GM19240 (cell line): ENCODE results near the gene CASKIN2.

Experiments
- DNase-seq: peaks from one replicate; pipeline ENCODE4 v3.0.0; 2011; ENCODE audit warnings: low spot score; ENCODE audit not compliant: insufficient read length

CASKIN2 gene, protein sequence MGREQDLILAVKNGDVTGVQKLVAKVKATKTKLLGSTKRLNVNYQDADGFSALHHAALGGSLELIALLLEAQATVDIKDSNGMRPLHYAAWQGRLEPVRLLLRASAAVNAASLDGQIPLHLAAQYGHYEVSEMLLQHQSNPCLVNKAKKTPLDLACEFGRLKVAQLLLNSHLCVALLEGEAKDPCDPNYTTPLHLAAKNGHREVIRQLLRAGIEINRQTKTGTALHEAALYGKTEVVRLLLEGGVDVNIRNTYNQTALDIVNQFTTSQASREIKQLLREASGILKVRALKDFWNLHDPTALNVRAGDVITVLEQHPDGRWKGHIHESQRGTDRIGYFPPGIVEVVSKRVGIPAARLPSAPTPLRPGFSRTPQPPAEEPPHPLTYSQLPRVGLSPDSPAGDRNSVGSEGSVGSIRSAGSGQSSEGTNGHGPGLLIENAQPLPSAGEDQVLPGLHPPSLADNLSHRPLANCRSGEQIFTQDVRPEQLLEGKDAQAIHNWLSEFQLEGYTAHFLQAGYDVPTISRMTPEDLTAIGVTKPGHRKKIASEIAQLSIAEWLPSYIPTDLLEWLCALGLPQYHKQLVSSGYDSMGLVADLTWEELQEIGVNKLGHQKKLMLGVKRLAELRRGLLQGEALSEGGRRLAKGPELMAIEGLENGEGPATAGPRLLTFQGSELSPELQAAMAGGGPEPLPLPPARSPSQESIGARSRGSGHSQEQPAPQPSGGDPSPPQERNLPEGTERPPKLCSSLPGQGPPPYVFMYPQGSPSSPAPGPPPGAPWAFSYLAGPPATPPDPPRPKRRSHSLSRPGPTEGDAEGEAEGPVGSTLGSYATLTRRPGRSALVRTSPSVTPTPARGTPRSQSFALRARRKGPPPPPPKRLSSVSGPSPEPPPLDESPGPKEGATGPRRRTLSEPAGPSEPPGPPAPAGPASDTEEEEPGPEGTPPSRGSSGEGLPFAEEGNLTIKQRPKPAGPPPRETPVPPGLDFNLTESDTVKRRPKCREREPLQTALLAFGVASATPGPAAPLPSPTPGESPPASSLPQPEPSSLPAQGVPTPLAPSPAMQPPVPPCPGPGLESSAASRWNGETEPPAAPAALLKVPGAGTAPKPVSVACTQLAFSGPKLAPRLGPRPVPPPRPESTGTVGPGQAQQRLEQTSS (N-terminal part only)

DNA sequence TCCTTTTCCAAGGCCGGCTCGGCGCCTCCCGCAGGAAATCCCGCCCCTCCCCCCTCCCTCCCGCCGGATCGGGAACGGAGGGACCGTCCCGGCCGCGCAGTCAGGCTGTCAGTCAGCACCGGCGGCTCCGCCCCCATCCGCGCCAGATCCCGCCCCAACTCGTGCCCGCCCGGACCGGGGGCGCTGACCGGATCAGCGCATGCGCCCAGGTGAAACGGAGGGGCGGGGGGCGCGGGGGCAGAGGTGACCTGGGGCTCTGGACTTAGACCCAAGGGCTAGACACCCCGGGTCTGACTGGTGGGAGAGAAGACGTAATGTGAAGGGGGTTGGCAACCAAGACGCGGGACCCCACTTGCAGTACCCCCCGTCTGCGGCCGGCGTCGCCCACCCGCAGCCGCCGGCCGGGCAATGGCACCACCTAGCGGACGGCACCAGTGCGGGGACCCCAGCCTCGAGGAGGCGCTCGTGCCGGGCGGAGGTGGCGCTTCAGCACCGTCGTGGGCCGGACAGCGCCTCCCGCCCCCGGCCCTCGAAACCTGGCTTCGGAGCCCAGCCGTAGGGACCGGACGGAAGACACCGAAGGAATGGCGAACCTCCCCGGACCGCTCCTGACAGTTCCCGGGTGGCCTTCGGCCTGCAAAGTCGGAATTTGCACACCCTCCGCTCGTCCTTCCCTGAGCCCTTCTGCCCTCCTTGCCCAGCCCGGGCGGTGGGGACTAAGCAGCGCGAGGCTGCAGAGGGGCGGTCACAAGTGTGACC, at the start of gene CASKIN2:
CASKIN2 (minus strand) TSS at position 42 of the 759 bp plus-strand sequence. CDS start 1,733 bp downstream, outside the sequence.
- peak; percentile 94 for DNase-seq

DNA sequence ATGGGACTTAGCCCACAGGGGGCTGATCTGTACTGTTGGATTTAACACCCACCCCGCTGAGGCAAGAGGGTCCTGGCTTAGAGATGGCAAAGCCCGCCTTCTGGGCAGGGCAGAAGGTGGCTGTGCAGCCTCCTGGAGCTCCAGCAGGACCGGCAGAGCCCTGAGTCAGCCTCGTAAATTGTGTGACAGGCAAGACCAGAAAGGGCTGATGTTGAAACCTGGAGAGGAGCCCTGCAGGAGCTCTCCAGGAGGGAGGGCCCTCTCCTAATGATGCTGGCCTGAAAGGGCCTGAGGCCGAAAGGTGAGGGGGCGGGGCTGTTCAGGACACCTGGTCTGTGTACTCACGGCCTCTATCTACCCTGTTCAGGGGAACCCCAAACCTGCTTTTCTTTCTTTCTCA, 49.7 kb upstream of the CASKIN2 start:
- no peak for DNase-seq

DNA sequence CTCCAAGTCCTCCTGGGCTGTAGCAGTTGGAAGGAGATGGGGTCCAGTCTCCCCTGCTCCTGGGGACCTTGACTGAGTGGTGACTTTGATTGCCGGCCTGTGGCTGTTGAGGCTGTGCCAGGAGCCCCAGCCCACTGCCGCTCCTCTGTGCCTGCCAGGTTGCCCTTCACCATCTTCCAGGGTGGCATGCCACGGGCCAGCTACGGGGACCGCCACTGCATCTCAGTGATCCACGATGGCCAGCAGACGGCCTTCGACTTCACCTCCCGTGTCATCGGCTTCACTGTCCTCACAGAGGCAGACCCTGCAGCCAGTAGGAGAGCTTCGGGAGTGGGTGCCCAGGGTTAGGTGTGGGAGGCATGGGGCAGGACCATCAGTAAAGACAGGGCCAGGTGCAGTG, 48.9 kb upstream of the CASKIN2 start:
- no peak for DNase-seq

DNA sequence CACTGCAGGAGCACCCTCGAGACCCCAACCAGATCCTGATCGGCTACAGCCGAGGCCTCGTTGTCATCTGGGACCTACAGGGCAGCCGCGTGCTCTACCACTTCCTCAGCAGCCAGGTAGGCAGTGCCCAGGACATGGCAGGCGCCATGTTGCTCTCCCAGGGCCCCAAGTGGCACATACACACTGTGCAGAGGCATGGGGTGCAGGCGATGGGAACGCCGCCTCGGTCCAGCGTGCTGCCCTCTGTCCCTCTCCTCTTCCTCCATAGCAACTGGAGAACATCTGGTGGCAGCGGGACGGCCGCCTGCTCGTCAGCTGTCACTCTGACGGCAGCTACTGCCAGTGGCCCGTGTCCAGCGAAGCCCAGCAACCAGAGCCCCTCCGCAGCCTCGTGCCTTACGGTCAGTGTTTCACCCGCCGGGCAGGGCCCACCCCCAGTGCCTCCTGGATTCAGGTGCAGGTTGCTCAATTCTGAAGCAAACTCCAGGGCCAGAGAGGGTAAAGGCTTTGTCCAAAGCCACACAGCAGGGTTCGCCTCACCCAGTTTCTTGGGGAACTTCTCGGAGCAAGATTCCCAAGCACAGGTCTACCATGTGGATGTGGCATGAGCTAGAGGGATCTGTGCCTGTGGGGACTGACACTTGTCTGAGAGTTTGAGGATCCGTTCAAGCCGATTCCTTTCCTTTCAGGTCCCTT, 47.9 kb upstream of the CASKIN2 start:
- DNase-seq, result no peak

DNA sequence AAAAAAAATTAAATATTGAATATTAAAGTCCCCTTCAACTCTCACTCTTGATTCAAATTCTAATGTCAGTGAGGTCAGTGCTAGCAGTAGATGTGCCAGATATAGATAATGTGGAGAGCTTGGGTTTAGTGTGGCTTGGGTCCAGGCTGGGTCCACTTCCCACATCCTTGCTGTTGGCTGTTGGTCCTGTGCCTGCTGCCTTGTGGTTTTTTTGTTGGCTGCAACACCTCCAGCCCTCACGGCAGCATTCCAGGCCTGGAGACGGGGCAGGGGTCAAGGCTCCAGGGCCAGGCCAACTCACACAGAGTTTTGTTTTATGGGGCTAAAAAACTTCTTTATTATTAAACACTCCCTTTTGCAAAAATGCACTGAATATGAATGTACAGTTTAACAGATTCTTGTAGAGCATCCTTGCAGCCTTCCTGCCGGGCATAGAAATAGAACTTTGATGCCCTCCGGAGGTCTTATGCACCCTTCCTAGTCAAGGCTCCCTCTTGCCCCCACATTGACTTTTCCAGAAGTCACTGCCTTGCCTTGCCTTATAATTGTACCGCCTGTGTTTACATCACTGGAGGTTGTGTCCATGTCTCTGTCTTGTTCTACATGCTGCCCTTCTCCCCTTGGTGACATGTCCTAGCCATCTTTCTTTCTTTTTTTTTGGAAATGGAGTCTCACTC, 46.7 kb upstream of the CASKIN2 start:
- DNase-seq, result no peak

DNA sequence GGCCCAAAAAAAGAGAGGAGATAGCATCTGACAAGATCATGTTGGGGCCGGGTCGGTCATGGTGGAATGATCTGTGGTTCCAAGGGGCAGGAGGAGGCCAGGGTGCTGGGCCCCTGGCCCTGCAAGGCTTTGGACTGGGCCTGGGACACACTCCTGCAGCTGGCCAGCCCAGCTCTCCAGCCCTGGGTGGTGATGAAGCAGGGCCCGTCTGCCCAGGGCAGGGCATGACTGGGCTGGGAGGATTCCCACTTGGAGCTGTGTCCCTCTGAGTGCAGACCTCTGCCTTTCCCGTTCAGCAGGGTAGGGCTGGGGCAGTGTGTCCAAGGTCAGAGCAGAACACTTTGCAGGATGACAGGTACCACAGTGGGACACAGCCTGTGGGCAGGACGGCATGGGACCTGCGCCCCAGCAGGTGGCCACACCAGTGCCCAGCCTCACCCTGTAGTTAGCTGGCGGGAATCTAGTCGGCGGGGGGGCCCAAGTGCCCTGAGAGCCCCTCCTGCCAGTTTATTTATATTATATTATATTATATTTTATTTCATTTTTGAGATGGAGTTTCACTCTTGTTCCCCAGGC, 44.7 kb upstream of the CASKIN2 start:
- no peak for DNase-seq

DNA sequence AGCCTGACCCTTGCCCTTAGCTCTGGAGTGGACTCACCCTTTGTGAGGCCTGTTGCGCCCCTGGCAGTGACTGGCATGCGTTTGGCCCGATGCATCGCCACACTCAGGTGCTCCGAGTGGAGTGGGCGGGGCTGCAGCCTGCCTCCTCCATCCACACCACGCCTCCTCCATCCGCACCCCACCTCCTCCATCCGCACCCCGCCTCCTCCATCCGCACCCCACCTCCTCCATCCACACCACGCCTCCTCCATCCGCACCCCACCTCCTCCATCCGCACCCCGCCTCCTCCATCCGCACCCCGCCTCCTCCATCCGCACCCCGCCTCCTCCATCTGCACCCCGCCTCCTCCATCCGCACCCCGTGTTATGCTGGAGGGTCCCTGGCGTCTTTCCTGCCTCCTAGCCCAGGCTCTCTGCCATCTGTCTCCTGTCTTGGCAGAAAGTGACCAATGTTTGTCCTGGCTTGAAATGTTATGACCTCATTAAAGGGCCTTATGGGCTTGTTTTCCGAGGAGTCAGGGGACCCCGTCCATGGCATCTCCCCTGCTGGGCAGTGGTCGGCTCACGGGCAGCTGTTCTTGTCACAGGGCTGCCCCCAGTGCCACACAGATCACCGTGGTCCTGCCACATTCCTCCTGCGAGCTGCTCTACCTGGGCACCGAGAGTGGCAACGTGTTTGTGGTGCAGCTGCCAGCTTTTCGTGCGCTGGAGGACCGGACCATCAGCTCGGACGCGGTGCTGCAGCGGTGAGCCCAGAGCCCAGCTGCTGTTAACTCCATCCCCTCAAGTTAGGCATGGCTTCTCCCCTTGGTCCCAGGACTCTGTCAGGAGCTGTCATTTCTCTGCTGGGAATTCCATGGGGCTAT, 43.6 kb upstream of the CASKIN2 start:
- no peak for DNase-seq

DNA sequence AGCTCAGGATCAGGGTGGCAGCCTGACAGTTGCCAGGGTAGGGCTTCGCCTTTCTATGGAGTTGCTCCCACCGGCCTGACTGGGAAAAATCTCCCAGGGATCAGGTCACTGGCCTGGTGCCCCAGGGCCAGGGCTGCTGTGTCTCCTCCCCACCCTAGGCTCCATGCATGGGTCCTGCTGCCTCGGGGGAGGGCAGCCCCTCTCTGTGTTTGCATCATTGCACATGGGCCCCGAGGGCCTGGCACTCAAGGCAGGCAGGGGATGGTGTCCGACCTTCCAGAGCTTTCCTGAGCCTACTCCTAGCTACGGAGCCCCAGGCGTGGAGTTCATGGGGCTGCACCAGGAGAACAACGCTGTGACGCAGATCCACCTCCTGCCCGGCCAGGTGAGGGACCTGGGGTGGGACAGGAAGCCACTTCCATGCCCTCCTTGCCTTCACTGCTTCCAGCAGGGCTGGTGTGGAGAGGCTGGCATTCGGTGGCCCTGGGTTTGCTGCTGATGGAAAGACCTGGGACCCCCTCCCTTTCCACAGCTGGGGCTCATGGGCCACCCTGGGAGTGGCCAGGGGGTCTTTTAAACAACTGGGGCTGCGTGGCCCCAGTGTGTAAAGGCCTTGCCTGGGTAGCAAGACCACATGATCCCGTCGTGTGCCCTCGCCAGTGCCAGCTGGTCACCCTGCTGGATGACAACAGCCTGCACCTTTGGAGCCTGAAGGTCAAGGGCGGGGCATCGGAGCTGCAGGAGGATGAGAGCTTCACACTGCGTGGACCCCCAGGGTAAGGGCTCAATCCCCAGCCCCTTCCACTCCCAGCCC, 42.7 kb upstream of the CASKIN2 start:
- no peak for DNase-seq

DNA sequence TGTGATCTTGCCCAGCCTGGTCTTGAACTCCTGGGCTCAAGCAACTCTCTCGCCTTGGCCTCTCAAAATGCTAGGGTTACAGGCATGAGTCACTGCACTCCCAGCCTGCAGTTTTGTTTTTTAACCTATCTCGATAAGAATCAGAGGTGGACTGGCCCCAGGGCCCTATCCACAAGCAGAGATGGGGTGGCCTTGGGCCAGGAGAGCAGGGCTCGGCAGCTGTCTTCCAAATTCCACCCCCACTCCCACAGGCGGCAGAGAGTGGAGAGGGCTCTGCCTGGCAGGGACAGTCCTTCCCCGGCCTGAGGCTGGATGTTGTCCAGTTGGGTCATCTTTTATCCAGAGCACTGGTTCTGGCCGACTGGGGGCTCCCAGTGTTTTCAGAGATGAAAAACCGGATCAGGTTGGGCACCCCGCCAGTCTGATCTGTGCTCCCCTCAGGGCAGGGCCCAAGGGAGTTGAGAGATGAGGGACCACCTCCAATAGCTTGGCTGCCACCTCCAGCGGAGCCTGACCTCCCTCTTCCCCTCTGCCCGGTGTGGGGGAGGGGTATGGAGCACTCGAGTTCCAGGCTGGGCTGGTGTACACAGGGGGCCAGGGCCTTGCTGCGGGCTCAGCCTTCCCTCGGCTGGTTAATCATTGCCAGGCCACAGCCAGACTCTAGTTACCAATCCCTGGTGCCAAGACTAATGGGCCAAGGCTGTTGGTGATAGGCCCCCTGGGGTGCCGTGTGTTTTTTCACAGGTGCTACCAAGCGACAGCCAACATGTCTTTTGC, 41.9 kb upstream of the CASKIN2 start:
- DNase-seq, result no peak

DNA sequence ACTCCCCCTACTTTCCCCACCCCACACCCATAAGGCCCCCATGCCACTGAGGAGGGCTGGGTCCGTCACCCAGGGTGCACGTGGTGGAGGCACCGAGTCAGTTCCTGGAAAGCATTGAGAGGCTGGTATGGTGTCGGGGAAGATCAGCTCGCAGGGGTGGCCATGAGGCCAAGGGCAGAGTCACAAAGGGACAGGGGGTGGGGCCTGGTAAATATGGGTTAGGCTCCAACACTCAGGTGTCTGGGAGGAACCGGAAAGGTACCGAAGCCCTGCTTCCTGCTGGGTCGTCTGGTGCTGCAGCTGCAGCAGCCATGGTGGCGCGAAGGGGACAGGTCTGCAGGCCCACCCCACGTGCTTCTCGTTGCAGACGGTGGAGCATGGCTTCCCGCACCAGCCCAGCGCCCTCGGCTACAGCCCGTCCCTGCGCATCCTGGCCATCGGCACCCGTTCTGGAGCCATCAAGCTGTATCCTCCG, 40.4 kb upstream of the CASKIN2 start:
- DNase-seq, result no peak

DNA sequence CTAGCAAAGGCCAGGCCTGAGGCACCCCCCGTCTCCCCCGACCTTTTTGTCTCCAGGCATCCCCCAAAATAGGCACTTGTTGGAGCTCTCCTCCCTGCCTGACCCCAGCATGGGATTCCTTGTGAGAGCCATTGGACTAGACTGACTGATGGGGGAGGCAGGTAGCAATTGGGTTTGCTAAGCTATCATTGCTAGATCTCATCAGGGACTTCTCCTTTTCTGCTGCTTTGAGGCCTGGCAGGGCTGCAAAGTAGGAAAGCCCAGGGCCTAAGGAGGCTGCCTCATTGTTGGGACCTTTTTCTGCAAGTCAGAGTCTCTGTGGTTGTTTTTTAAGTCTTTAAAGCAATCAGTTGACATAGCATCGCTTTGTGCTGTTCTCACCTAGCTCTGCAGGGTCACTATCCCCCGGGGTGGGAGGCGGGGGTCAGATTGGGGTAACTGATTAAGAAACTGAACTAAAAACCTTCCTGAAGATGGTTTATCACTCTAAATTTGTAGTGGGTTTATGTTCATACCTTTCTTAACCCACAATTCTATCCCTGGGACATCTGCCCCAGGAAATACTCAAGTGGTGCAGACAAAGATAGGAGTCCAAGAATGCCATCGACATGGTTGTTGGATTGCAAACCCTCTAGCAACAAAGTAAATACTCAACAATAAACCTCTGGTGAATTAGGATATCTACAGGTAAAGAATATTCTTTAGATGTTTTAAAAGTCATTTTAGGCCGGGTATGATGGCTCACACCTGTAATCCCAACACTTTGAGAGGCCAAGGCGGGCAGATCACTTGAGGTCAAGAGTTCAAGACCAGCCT, 38.2 kb upstream of the CASKIN2 start:
- DNase-seq, result no peak

DNA sequence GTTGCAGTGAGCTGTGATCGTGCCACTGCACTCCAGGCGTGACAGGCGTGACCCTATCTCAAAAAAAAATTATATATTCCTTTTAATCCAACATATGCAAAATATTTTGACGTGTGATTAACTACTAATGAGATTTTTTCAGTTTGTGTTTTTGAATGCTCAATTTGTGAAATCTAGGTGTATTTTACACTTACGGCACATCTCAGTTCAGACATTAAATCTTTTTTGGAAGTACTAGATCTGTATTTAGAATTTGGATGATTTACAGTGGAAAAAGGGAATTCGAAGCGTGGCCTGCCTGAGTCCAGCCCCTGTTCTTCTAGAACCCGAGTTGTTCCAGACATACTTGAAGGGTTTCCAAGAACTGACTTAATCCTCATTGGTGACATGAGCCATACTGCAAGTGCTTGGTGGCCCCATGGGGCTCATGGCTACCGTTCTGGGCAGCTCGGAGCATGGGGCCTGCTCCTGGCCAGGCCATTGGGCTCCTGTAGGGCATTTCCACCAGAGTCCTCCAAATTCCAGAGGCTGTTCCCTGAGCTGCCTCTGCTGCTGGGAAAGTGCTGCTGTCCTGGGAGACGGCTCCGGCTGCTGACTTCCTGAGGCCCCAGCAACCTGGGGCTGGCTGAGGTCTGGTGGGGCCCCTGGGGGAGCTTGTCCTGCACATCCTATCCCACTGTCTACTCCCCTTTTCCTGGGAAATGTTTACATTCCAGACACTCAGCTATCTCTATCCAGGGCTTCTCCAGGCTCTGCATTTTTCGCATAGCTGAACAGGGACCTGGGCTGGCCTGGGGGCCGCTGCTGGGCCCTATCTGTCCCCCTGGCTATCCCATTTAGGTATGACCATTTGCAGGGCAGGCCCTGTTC, 37.3 kb upstream of the CASKIN2 start:
- DNase-seq, result no peak

DNA sequence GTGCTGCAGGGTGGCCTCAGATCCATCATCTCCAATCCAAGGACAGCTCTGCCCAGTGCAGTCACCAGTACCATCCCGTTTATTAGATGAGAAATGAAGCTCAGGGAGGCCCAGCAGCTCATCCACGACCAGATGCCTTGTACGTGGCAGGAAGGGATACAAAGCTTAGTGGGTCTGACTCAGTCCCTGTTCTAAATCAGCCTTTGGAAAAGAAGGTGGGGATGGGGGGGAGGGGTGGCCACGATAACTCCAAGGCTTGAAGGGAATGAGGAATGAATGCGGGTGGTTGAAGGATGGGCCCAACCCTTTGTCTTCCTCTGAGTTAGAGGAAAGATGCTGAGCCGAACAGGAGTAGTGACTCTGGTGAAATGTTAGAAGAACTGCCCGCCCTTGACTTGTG, 35.9 kb upstream of the CASKIN2 start:
- no peak for DNase-seq

DNA sequence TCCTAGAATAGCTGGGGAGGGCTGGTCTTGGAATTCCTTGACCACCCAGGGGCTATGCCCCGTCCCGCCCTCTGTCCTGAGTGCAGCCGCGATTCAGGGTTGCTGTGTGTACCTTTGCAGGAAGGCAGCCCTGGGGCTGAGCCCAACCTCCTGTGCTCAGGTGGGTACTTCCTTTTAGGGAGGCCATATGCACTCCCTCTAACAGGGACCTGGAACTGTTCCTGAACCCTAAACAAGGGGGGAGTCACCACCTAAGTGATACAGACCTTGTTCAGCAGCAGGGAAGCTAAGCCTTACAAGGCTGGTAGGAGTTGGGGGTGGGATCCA, 34.8 kb upstream of the CASKIN2 start:
- no peak for DNase-seq
